ENCODE data around the gene MYO5B. TPM values are rescaled to one million over a fixed set of nuclear protein-coding genes. Genes with fewer than 3 reads are reported as not detected.

The MYO5B gene
- total RNA-seq, 1 donor from 2014 or later = 6.7 TPM

DNA sequence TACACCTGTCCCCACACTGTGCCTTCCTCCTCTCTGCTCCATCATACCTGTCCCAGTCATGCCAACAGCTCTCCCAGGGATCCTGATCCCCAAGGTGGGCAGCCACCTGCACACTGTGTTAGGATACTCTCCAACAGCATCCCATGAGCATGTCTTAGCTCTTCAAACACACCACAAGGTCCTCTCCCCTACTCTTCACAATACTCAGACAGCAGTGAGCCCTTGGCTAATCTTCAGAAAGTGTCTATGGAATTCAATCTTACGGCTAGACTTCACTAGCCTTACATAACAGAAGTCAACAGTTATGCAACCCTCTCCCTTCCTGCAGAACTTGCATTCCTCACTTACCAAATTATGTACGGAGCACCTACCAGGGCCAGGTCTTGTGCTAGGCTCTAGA lies 79.9 kb downstream of the MYO5B start:
- H3K36me3 Mint-ChIP-seq = no peaks in the 10 kb centered on the region
- DNase-seq (ENCODE audit: low spot score) = no peak
- H2AFZ ChIP-seq (replicated peaks) = no peak overlapping the region
- peaks cover 23% of the 10 kb centered on the region for H3K4me1 Mint-ChIP-seq
- peak overlapping the region; percentile 51 for H3K27ac Mint-ChIP-seq
- no peaks in the 10 kb centered on the region for H4K20me1 ChIP-seq (ENCODE audit: low read depth)
- no peaks in the 10 kb centered on the region for H3K9me3 Mint-ChIP-seq
- no peaks in the 10 kb centered on the region for H3K36me3 ChIP-seq
- no peak for TF ChIP-seq EZH2 (IDR thresholded peaks at IDR 0.05)
- TF ChIP-seq EZH2phosphoT487 (IDR thresholded peaks at IDR 0.05) = no peak
- TF ChIP-seq, protein P1, sequence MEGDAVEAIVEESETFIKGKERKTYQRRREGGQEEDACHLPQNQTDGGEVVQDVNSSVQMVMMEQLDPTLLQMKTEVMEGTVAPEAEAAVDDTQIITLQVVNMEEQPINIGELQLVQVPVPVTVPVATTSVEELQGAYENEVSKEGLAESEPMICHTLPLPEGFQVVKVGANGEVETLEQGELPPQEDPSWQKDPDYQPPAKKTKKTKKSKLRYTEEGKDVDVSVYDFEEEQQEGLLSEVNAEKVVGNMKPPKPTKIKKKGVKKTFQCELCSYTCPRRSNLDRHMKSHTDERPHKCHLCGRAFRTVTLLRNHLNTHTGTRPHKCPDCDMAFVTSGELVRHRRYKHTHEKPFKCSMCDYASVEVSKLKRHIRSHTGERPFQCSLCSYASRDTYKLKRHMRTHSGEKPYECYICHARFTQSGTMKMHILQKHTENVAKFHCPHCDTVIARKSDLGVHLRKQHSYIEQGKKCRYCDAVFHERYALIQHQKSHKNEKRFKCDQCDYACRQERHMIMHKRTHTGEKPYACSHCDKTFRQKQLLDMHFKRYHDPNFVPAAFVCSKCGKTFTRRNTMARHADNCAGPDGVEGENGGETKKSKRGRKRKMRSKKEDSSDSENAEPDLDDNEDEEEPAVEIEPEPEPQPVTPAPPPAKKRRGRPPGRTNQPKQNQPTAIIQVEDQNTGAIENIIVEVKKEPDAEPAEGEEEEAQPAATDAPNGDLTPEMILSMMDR (IDR thresholded peaks at IDR 0.05) = no peak
- no peak overlapping the region for H3K9ac ChIP-seq
- H3K4me1 ChIP-seq = peaks cover 12% of the 10 kb centered on the region
- H3K4me3 ChIP-seq = no peak overlapping the region
- no peak overlapping the region for H3K27ac ChIP-seq
- no peak overlapping the region for H3K4me3 Mint-ChIP-seq
- no peaks in the 10 kb centered on the region for H3K27me3 ChIP-seq
- no peaks in the 10 kb centered on the region for H3K9me3 ChIP-seq (ENCODE audit: low read depth)
- no peaks in the 10 kb centered on the region for H3K79me2 ChIP-seq (ENCODE audit: low read depth)
- H3F3A ChIP-seq (ENCODE audit: low read depth) = no peaks in the 10 kb centered on the region
- H3K4me2 ChIP-seq = no peak overlapping the region
- H3K27me3 Mint-ChIP-seq (ENCODE audit: insufficient read depth, low read depth) = peaks cover 6% of the 10 kb centered on the region

DNA sequence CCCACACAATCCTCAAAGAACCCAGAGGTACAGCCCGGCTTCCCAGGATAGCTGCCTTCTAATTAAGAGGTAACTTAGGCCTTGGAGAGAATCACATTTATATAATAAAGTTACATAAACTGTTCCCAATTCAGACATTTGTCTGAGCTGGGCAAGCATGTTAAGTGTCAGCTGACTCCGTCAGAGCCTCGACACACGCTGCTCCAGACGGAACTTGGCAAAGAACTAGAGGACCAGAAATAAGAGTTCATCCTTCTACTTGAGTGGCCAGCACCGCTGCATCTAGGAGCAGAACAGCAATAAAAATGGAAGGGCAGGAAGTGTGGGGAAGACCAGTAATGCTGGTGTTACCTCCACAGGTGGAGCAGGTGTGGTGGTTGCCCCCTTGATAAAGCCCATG lies 80.5 kb downstream of the MYO5B start:
- no peak for DNase-seq (ENCODE audit: low spot score)
- no peak for TF ChIP-seq EZH2 (IDR thresholded peaks at IDR 0.05)
- no peak for TF ChIP-seq EZH2phosphoT487 (IDR thresholded peaks at IDR 0.05)
- TF ChIP-seq, protein P1 (IDR thresholded peaks at IDR 0.05) = no peak

DNA sequence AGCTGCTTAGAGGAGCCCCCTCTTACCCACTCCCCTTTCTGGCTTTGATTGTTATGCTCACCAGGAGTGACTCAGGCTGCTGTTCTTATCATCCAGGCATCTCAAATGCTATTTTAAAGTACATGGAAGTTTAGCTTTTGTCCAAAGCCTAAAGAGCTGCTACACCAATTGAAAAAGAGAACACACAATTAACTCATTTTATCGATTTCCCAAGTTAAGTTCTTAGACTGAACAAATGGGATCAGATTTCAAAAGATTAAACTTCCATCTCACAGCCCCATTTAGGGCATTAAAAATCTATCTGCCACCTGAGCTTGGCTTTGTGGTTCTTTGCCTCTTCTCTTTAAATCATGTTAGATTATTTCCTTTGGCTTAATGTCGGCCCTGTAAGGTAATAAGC lies 81.2 kb downstream of the MYO5B start:
- H3K4me2 ChIP-seq = peak overlapping the region; percentile 41
- H3K4me1 Mint-ChIP-seq = peaks cover 23% of the 10 kb centered on the region
- no peaks in the 10 kb centered on the region for H3K9me3 Mint-ChIP-seq
- no peaks in the 10 kb centered on the region for H3K9me3 ChIP-seq (ENCODE audit: low read depth)
- H4K20me1 ChIP-seq (ENCODE audit: low read depth) = no peaks in the 10 kb centered on the region
- H3K27ac Mint-ChIP-seq = peak overlapping the region; percentile 42
- TF ChIP-seq, protein P1 (IDR thresholded peaks at IDR 0.05) = no peak
- TF ChIP-seq EZH2 (IDR thresholded peaks at IDR 0.05) (no peak), EZH2phosphoT487 (IDR thresholded peaks at IDR 0.05) (no peak)
- H3K27me3 ChIP-seq = no peaks in the 10 kb centered on the region
- no peak overlapping the region for H3K4me3 Mint-ChIP-seq
- peaks cover 6% of the 10 kb centered on the region for H3K27me3 Mint-ChIP-seq (ENCODE audit: insufficient read depth, low read depth)
- H3F3A ChIP-seq (ENCODE audit: low read depth) = no peaks in the 10 kb centered on the region
- H3K4me3 ChIP-seq = no peak overlapping the region
- H3K27ac ChIP-seq = no peak overlapping the region
- H3K9ac ChIP-seq = no peak overlapping the region
- no peak for DNase-seq (ENCODE audit: low spot score)
- H3K36me3 Mint-ChIP-seq = no peaks in the 10 kb centered on the region
- no peaks in the 10 kb centered on the region for H3K79me2 ChIP-seq (ENCODE audit: low read depth)
- H3K36me3 ChIP-seq = no peaks in the 10 kb centered on the region
- no peak overlapping the region for H2AFZ ChIP-seq (replicated peaks)
- peaks cover 12% of the 10 kb centered on the region for H3K4me1 ChIP-seq

More for the DNA sequence above, 80.5 kb downstream of the MYO5B start:
- H3K4me3 ChIP-seq = no peak overlapping the region
- no peaks in the 10 kb centered on the region for H3F3A ChIP-seq (ENCODE audit: low read depth)
- peaks cover 23% of the 10 kb centered on the region for H3K4me1 Mint-ChIP-seq
- no peak overlapping the region for H2AFZ ChIP-seq (replicated peaks)
- H3K9me3 ChIP-seq (ENCODE audit: low read depth) = no peaks in the 10 kb centered on the region
- no peak overlapping the region for H3K27ac ChIP-seq
- no peak overlapping the region for H3K9ac ChIP-seq
- H4K20me1 ChIP-seq (ENCODE audit: low read depth) = no peaks in the 10 kb centered on the region
- H3K36me3 ChIP-seq = no peaks in the 10 kb centered on the region
- no peaks in the 10 kb centered on the region for H3K27me3 ChIP-seq
- H3K4me2 ChIP-seq = no peak overlapping the region
- H3K79me2 ChIP-seq (ENCODE audit: low read depth) = no peaks in the 10 kb centered on the region
- H3K4me3 Mint-ChIP-seq = no peak overlapping the region
- H3K27me3 Mint-ChIP-seq (ENCODE audit: insufficient read depth, low read depth) = peaks cover 6% of the 10 kb centered on the region
- H3K4me1 ChIP-seq = peaks cover 12% of the 10 kb centered on the region
- H3K9me3 Mint-ChIP-seq = no peaks in the 10 kb centered on the region
- no peak overlapping the region for H3K27ac Mint-ChIP-seq
- H3K36me3 Mint-ChIP-seq = no peaks in the 10 kb centered on the region
